Peyer's patch (tissue), 4 donors: ENCODE measurements around the gene IFNG.

Source experiments
- POLR2A ChIP-seq, 2 donors: fragments of 450-650 bp; IDR thresholded peaks; one replicate each; pipeline ENCODE4 v1.5.1; 2017; ENCODE audit warnings: antibody characterized with exemption in 2 of 2, mild to moderate bottlenecking in 2 of 2, moderate library complexity in 2 of 2
- TF ChIP-seq, protein P1 (sequence below), 6 experiments: fragments of 450-650 bp in 4 of 6; fragments of 200-600 bp in 2 of 6; sonication (generic) in 1 of 6; IDR thresholded peaks; one replicate each; pipeline ENCODE4 v1.5.1; 2017 to 2019; ENCODE audit warnings: antibody characterized with exemption in 6 of 6, mild to moderate bottlenecking in 3 of 6, moderate library complexity in 1 of 6

DNA sequence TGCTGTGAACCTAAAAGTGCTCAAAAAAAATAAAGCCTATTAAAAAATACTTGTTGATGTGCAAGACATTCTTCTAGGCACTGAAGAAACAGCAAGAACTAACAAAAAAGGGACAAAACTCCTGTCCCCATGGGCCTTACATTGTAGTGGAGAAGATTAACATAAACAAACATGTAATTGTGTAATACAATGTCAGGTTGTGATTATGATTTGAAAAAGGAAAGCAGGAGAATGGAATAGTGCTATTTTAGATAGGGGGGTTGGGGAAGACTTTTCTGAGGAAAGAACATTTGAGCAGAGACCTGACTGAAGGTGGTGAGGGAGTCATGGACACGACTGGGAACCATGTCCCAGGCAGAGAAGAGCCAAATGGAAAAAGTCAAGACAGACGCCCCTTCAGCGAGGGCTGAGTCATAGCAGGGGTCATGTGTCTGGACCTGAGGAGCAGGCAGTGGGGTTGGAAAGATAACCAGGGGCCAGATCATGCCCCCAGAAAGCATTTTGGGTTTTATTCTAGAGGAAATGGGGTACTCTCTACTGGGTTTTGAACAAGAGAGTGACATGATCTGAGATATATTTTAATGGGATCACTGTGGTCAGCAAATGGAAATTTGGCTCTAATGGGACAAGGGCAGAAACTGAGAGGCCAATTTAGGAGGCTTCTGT, 19.4 kb upstream of the IFNG start:
- TF ChIP-seq POLR2A (IDR thresholded peaks at IDR 0.05) = no peak
- TF ChIP-seq, protein P1, sequence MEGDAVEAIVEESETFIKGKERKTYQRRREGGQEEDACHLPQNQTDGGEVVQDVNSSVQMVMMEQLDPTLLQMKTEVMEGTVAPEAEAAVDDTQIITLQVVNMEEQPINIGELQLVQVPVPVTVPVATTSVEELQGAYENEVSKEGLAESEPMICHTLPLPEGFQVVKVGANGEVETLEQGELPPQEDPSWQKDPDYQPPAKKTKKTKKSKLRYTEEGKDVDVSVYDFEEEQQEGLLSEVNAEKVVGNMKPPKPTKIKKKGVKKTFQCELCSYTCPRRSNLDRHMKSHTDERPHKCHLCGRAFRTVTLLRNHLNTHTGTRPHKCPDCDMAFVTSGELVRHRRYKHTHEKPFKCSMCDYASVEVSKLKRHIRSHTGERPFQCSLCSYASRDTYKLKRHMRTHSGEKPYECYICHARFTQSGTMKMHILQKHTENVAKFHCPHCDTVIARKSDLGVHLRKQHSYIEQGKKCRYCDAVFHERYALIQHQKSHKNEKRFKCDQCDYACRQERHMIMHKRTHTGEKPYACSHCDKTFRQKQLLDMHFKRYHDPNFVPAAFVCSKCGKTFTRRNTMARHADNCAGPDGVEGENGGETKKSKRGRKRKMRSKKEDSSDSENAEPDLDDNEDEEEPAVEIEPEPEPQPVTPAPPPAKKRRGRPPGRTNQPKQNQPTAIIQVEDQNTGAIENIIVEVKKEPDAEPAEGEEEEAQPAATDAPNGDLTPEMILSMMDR (IDR thresholded peaks at IDR 0.05) = no peak
